Eye (tissue), 1 donor: ENCODE measurements around the gene ZNF681.
"Not testable (repeated sequence)": the region's sequence is repeated elsewhere in the genome, so short reads cannot be mapped to it uniquely, and the experiment has no call there.

Experiments used
- DNase-seq: peaks from one replicate; pipeline ENCODE4 v3.0.0-alpha.2; 2015

Gene ZNF681

GRCh38 chr19:23758187-23759074 is at the start of gene ZNF681:
Gene ZNF681, minus strand, starts transcription at chr19:23758891. Its CDS starts 142 bp downstream, at chr19:23758749.
- peak; percentile 98 for DNase-seq

GRCh38 chr19:23804676-23805075 is 46.0 kb upstream of the ZNF681 start:
- no peak for DNase-seq

- no peak for DNase-seq
Measured at GRCh38 chr19:23802290-23802689, 43.6 kb upstream of the ZNF681 start.

- no peak for DNase-seq
Measured at GRCh38 chr19:23801803-23802202, 43.1 kb upstream of the ZNF681 start.

- no peak for DNase-seq
Measured at GRCh38 chr19:23800868-23801267, 42.2 kb upstream of the ZNF681 start.

GRCh38 chr19:23800271-23800670 is 41.6 kb upstream of the ZNF681 start:
- DNase-seq, result no peak

- DNase-seq, result no peak
Measured at GRCh38 chr19:23799321-23799720, 40.6 kb upstream of the ZNF681 start.

GRCh38 chr19:23795462-23795861 is 36.8 kb upstream of the ZNF681 start:
- no peak for DNase-seq

- no peak for DNase-seq
Measured at GRCh38 chr19:23792784-23793183, 34.1 kb upstream of the ZNF681 start.

- no peak for DNase-seq
Measured at GRCh38 chr19:23790641-23791488, 32.2 kb upstream of the ZNF681 start.

- no peak for DNase-seq
Measured at GRCh38 chr19:23789246-23789645, 30.6 kb upstream of the ZNF681 start.

- DNase-seq, result no peak
Measured at GRCh38 chr19:23788411-23788810, 29.7 kb upstream of the ZNF681 start.

GRCh38 chr19:23787106-23787505 is 28.4 kb upstream of the ZNF681 start:
- DNase-seq, result no peak

GRCh38 chr19:23785982-23786381 is 27.3 kb upstream of the ZNF681 start:
- no peak for DNase-seq

- DNase-seq, result no peak
Measured at GRCh38 chr19:23784274-23784673, 25.6 kb upstream of the ZNF681 start.

GRCh38 chr19:23783636-23784035 is 24.9 kb upstream of the ZNF681 start:
- no peak for DNase-seq

GRCh38 chr19:23779645-23780044 is 21.0 kb upstream of the ZNF681 start:
- DNase-seq, result no peak

- no peak for DNase-seq
Measured at GRCh38 chr19:23778566-23778965, 19.9 kb upstream of the ZNF681 start.

- DNase-seq, result not testable (repeated sequence)
Measured at GRCh38 chr19:23778036-23778435, 19.3 kb upstream of the ZNF681 start.

- DNase-seq, result no peak
Measured at GRCh38 chr19:23777216-23777615, 18.5 kb upstream of the ZNF681 start.

GRCh38 chr19:23776507-23777205 is 18.0 kb upstream of the ZNF681 start:
- no peak for DNase-seq

GRCh38 chr19:23774524-23774971 is 15.9 kb upstream of the ZNF681 start:
- DNase-seq, result no peak

- DNase-seq, result no peak
Measured at GRCh38 chr19:23774106-23774505, 15.4 kb upstream of the ZNF681 start.
